Glomerular visceral epithelial cell (primary cell): ENCODE measurements around the gene GNB2.

Source experiments
- DNase-seq: peaks from one replicate; pipeline ENCODE4 v3.0.0-alpha.2; 2016; ENCODE audit errors: extremely low spot score

Gene GNB2

GRCh38 chr7:100726996-100727761, 53.6 kb downstream of the GNB2 start:
- DNase-seq = no peak

GRCh38 chr7:100728196-100728595, 54.7 kb downstream of the GNB2 start:
- no peak for DNase-seq
